Glutamatergic neuron (in vitro differentiated cells): Measurements from ENCODE around the gene NFAT5. TPM values are rescaled to one million over a fixed set of nuclear protein-coding genes. Genes with fewer than 3 reads are reported as not detected.

Experiments
- DNase-seq: peaks from one replicate; pipeline ENCODE4 v3.0.0; 2022
- H3K27ac Mint-ChIP-seq: one replicate; pipeline ENCODE4 v1.8.0; 2020; ENCODE audit warnings: mild to moderate bottlenecking, mixed read lengths, inconsistent platforms; ENCODE audit not compliant: unreplicated experiment
- H3K27me3 Mint-ChIP-seq: one replicate; pipeline ENCODE4 v1.8.0; 2020; ENCODE audit warnings: mild to moderate bottlenecking, moderate library complexity, mixed read lengths, inconsistent platforms; ENCODE audit not compliant: unreplicated experiment
- H3K36me3 Mint-ChIP-seq: one replicate; pipeline ENCODE4 v1.8.0; 2020; ENCODE audit warnings: mild to moderate bottlenecking, mixed read lengths, inconsistent platforms; ENCODE audit not compliant: unreplicated experiment
- H3K4me1 Mint-ChIP-seq: one replicate; pipeline ENCODE4 v1.8.0; 2020; ENCODE audit warnings: mild to moderate bottlenecking, low read depth, mixed read lengths, inconsistent platforms; ENCODE audit not compliant: unreplicated experiment
- H3K4me3 Mint-ChIP-seq: one replicate; pipeline ENCODE4 v1.8.0; 2020; ENCODE audit warnings: mild to moderate bottlenecking, mixed read lengths, inconsistent platforms; ENCODE audit not compliant: unreplicated experiment
- H3K9me3 Mint-ChIP-seq: one replicate; pipeline ENCODE4 v1.8.0; 2020; ENCODE audit warnings: mild to moderate bottlenecking, moderate library complexity, mixed read lengths, inconsistent platforms; ENCODE audit not compliant: unreplicated experiment
- CTCF ChIP-seq: fragments of 200-600 bp; sonication (generic); IDR thresholded peaks from one replicate; pipeline ENCODE4 v1.5.0; 2021; ENCODE audit not compliant: partially characterized antibody, unreplicated experiment
- total RNA-seq: library from RNA; stranded (reverse); fragmentation: NEBNext Ultra II Directional; extraction: Animal tissue kit (Norgen Biotek cat#: 25700); gene quantifications from one replicate; pipeline ENCODE4 v1.2.1, GENCODE V29; 2021; ENCODE audit not compliant: unreplicated experiment

Gene NFAT5
- total RNA-seq, 1 donor from 2014 or later: 26.3 TPM

DNA sequence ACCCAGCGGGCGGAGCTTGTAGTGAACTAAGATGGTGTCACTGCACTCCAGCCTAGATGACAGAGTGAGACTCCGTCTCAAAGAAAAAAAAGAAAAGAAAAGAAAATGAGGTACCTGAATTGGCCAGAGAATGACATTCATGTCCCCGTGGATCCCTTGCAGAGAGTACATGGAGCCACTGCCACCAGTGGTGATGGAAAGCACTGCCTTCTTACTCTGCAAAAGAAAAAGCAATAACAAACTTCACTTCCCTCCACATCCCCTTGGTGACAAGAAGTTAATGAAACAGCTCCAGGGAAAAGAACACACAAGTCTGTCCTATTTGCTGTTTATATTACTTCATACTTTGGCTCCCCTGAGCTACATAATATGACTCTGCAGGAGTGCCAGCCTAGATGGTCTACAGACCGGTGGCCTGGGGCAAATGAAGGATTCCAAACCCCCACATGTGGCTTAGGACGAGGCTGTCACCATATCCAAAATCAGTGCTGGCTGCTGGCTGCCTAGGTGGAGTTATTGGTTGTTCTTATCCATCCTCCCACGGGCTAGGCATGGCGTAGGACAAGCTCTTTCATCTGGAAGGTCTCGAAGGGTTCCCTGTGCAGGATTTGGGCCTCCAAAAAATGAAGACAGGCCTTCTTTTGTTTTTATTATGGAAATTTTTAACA is 147.3 kb downstream of the NFAT5 start:
- no peaks in the 10 kb centered on the region for H3K36me3 Mint-ChIP-seq
- no peak for TF ChIP-seq CTCF
- H3K9me3 Mint-ChIP-seq: no peaks in the 10 kb centered on the region
- DNase-seq: no peak
- H3K4me1 Mint-ChIP-seq: no peaks in the 10 kb centered on the region
- H3K27ac Mint-ChIP-seq: no peak overlapping the region
- H3K4me3 Mint-ChIP-seq: no peak overlapping the region
- peaks cover under 1% of the 10 kb centered on the region for H3K27me3 Mint-ChIP-seq

GRCh38 chr16:69717066-69717465 is 151.3 kb downstream of the NFAT5 start:
- Mint-ChIP-seq H3K4me1 (no peaks in the 10 kb centered on the region), H3K27ac (no peak overlapping the region), H3K9me3 (no peaks in the 10 kb centered on the region), H3K4me3 (no peak overlapping the region), H3K27me3 (no peaks in the 10 kb centered on the region), H3K36me3 (no peaks in the 10 kb centered on the region)
- no peak for TF ChIP-seq CTCF
- DNase-seq: no peak

DNA sequence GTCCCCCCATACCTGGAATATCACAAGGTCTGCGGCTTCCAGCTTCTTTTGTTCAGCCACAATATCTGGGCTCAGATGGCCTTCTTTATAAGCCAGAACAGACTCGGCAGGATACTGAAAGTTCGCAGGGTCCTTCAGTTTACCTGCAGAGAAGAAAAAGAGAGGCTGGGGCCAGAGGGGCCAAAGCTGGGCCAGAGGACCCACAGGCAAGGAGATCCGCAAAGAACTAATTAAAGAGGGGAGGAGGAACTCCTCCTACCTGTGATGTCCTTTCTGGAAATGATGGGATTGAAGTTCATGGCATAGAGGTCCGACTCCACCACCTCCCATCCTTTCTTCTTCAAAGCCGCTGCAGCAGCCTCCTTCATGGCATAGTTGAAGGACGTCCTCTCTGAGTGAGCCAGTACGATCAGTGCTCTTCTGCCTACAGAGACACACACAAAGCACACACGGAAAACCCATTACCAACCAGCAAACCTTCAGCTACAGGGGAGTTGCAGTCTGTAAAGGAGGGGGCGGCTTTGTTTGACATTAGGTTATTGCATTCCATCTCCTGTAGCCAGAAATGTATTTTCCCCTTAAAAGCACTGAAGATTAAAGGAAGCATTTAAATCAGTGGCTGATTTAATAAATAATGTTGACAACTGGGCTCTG is 152.5 kb downstream of the NFAT5 start:
- no peak for DNase-seq
- no peak overlapping the region for H3K27ac Mint-ChIP-seq
- no peaks in the 10 kb centered on the region for H3K36me3 Mint-ChIP-seq
- H3K27me3 Mint-ChIP-seq: no peaks in the 10 kb centered on the region
- no peaks in the 10 kb centered on the region for H3K4me1 Mint-ChIP-seq
- TF ChIP-seq CTCF: no peak
- no peak overlapping the region for H3K4me3 Mint-ChIP-seq
- H3K9me3 Mint-ChIP-seq: no peaks in the 10 kb centered on the region

GRCh38 chr16:69720822-69721430 is 155.2 kb downstream of the NFAT5 start:
- no peak overlapping the region for H3K27ac Mint-ChIP-seq
- H3K4me1 Mint-ChIP-seq: peaks cover 6% of the 10 kb centered on the region
- no peaks in the 10 kb centered on the region for H3K36me3 Mint-ChIP-seq
- TF ChIP-seq CTCF: no peak
- H3K4me3 Mint-ChIP-seq: no peak overlapping the region
- no peaks in the 10 kb centered on the region for H3K27me3 Mint-ChIP-seq
- no peak for DNase-seq
- no peaks in the 10 kb centered on the region for H3K9me3 Mint-ChIP-seq

DNA sequence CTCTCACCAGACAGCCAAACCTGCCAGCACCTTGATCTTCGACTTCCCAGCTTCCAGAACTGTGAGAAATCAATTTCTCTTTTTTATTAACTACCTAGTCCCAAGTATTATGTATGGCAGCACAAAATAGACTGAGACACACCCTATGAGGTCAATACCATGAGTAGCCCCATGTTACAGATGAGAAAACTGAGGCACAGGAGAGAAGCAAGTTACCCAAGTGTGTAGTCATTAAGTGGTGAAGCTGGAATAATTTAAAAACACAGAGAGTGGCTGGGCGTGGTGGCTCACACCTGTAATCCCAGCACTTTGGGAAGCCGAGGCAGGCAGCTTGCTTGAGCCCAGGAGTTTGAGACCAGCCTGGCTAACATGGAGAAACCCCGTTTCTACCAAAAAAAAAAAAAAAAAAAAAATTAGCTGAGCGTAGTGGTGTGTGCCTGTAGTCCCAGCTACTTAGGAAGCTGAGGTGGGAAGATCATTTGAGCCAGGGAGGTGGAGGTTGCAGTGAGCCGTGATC is 155.7 kb downstream of the NFAT5 start:
- TF ChIP-seq CTCF: no peak
- Mint-ChIP-seq H3K4me3 (no peak overlapping the region), H3K9me3 (no peaks in the 10 kb centered on the region), H3K27me3 (no peaks in the 10 kb centered on the region), H3K36me3 (no peaks in the 10 kb centered on the region), H3K27ac (no peak overlapping the region), H3K4me1 (peaks cover 6% of the 10 kb centered on the region)
- DNase-seq: no peak
